GM06990 (cell line): Measurements from ENCODE around the gene TAF12.
"Not testable (repeated sequence)": the region's sequence is repeated elsewhere in the genome, so short reads cannot be mapped to it uniquely, and the experiment has no call there.

ENCODE experiments used
- DNase-seq: peaks from one replicate; pipeline ENCODE4 v3.0.0-alpha.2; 2011; ENCODE audit not compliant: insufficient read length; ENCODE audit errors: extremely low read depth
- H3K27me3 ChIP-seq: replicated peaks from 2 replicates; pipeline ENCODE4 v1.6.0; 2011; ENCODE audit warnings: low read length; ENCODE audit not compliant: control insufficient read depth, insufficient read depth
- H3K36me3 ChIP-seq: 2 replicates; pipeline ENCODE4 v1.5.1; 2011; ENCODE audit warnings: low read length; ENCODE audit not compliant: control insufficient read depth, insufficient read depth
- H3K4me3 ChIP-seq: replicated peaks from 2 replicates; pipeline ENCODE4 v1.5.1; 2011; ENCODE audit warnings: low read depth, mild to moderate bottlenecking, control low read depth, low read length
- TF ChIP-seq, protein P1 (sequence below): IDR thresholded peaks from 2 replicates; pipeline ENCODE4 v1.5.1; 2011; ENCODE audit warnings: low read length, control low read depth, mild to moderate bottlenecking, inconsistent platforms; ENCODE audit not compliant: insufficient read depth, poor library complexity, severe bottlenecking

The TAF12 gene

GRCh38 chr1:28601696-28602095 lies 41.2 kb downstream of the TAF12 start:
- H3K27me3 ChIP-seq = no peaks in the 10 kb centered on the region
- peaks cover 11% of the 10 kb centered on the region for H3K36me3 ChIP-seq
- peak; percentile 46 for DNase-seq
- no peak overlapping the region for H3K4me3 ChIP-seq
- TF ChIP-seq, protein P1, sequence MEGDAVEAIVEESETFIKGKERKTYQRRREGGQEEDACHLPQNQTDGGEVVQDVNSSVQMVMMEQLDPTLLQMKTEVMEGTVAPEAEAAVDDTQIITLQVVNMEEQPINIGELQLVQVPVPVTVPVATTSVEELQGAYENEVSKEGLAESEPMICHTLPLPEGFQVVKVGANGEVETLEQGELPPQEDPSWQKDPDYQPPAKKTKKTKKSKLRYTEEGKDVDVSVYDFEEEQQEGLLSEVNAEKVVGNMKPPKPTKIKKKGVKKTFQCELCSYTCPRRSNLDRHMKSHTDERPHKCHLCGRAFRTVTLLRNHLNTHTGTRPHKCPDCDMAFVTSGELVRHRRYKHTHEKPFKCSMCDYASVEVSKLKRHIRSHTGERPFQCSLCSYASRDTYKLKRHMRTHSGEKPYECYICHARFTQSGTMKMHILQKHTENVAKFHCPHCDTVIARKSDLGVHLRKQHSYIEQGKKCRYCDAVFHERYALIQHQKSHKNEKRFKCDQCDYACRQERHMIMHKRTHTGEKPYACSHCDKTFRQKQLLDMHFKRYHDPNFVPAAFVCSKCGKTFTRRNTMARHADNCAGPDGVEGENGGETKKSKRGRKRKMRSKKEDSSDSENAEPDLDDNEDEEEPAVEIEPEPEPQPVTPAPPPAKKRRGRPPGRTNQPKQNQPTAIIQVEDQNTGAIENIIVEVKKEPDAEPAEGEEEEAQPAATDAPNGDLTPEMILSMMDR = no peak

- not testable (repeated sequence) for H3K36me3 ChIP-seq, DNase-seq, H3K27me3 ChIP-seq, H3K4me3 ChIP-seq
These were observed 46.6 kb downstream of the TAF12 start for GRCh38 chr1:28596276-28596675.

DNA sequence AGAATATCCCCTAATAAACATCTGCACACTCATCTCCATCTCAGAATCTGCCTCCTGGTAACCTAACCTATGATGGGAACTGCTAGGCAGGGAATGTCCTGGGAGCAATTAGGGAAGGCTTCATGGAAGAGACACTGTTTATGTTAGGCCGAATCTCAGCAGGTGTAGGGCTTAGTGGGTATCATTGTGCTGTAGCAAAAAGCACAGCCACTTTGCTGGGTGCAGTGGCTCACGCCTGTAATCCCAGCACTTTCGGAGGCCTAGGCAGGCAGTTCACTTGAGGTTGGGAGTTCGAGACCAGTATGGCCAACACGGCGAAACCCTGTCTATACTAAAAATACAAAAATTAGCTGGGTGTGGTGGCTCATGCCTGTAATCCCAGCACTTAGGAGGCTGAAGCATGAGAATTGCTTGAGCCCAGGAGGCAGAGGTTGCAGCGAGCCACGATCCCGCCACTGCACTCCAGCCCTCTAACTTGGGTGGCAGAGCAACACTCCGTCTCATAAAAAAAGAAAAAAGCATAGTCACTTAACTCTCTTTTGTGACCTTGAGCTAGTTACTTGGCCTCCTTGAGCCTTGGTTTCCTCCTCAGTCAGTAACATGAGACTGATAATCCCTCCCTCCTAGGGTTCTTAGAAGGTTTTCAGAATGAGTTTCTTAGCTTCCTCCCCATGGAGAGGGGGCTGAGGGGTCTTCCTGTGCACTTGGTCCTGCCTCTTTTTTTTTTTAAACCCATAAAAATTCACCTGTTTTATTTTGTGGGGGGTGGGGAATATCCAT lies 47.3 kb downstream of the TAF12 start:
- Histone ChIP-seq H3K36me3 (no peaks in the 10 kb centered on the region; the same call in 1 of the 2 replicates), H3K4me3 (no peak overlapping the region), H3K27me3 (no peaks in the 10 kb centered on the region)
- TF ChIP-seq, protein P1 = no peak
- DNase-seq = no peak

DNA sequence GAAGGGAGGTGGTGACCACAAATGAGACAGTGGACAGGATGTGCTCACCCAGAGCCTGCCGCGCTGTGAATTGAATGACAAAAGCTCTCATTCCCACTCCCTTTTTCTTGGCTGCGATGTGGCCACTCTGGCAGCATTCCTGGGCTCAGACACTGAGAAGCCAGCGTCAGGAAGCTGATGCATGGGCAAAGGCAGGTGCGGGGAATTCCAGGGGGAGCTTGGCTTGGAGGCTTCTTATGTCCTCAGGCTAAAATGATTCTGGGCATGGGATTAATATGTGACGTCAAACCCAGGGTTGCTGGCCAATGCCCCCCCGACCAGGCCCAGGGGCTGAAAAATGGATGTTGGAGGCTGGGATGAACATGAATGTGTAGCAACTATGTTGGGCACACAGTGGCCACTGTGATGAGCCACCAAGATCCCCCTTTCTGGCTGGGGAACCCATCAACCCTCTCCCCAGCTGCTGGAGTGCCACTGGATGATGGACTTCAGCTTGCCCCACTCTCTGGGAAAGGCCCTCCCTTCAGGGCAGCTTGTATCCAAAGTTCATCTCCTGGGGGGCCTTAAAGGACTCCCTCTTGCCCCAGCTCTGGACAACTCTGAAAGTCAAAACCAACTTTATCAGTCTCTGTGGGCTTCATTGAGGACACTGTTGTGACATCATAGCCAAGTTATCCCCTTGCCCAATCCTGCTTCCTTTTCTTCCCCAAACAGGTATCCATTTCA lies 48.0 kb downstream of the TAF12 start:
- not testable (repeated sequence) for DNase-seq, H3K36me3 ChIP-seq, H3K4me3 ChIP-seq

GRCh38 chr1:28593988-28594356 lies 48.9 kb downstream of the TAF12 start:
- not testable (repeated sequence) for H3K27me3 ChIP-seq, H3K4me3 ChIP-seq, H3K36me3 ChIP-seq, DNase-seq

More for the DNA sequence above, 48.0 kb downstream of the TAF12 start:
- not testable (repeated sequence) for H3K27me3 ChIP-seq

GRCh38 chr1:28592321-28593071 lies 50.4 kb downstream of the TAF12 start:
- Histone ChIP-seq H3K4me3 (peak overlapping the region; percentile 51), H3K27me3 (no peaks in the 10 kb centered on the region), H3K36me3 (no peaks in the 10 kb centered on the region)
- DNase-seq = no peak
- TF ChIP-seq, protein P1 = no peak

DNA sequence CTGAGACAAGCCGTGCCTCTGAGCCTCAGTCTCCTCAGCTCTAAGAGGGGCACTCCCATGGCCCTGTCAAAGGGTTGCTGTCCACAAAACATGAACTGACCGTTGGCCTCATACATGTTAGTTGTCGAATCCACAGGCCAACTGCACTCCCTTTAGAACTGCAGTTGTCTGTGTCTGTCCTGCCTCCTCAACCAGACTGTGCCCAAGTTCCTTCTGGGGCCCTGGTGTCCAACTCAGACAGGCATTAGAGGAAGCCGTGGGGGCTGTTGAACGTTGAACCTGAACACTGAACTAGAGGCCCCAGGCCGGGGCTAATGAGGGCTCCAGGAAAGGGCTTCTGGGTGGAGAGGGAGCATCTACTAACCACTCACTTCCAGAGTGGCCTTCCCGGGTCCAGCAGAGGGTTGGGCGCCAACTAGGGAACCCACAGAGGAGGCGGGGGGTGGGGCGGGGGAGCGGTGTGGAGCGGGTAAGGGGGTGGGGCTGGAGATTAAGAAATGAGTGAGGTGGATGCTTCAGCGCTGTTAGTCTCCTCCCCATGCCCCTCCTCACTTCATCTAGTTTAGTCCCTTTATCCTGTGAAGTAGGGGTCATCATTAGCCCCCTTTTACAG lies 51.1 kb downstream of the TAF12 start, which contains the start of gene RAB42:
Gene RAB42, plus strand, starts transcription at position 558 of the 613 bp plus-strand sequence. CDS start 247 bp downstream, outside the sequence.
- H3K4me3 ChIP-seq = peak within 1 kb of the TSS; percentile 51
- DNase-seq = no peak
- H3K27me3 ChIP-seq = no peaks in the 10 kb centered on the region

GRCh38 chr1:28586585-28587391 lies 56.1 kb downstream of the TAF12 start:
- not testable (repeated sequence) for H3K36me3 ChIP-seq, H3K27me3 ChIP-seq, DNase-seq, H3K4me3 ChIP-seq

More for the DNA sequence above, 51.1 kb downstream of the TAF12 start, which contains the start of gene RAB42:
- no peaks in the 10 kb centered on the region for H3K36me3 ChIP-seq
- TF ChIP-seq, protein P1 = no peak
